Measurements from ENCODE around the gene INPP5B. TPM values are rescaled to one million over a fixed set of nuclear protein-coding genes. Genes with fewer than 3 reads are reported as not detected.

Gene INPP5B
- total RNA-seq, 1 donor from 2014 or later: 9.4 TPM

DNA sequence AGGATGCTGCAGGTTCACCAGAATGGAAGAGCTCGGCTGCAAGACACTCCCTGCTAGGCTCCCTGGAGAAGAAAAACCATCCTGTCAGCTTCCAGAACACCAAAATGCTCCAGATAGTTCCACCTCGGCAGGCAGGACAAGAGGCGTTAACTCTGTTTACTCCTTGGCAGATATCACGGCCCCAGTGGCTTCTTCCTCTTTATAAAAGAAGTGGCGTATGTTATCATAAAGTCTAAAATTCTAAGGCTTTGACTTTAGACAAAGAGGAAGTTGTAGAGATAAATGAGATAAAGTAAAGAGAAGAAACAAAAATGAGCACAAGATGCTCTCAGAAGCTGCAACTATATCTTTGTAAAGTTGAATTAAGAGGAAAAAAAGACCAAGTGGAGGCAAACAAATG, 63.2 kb downstream of the INPP5B start:
- Histone ChIP-seq H3K9ac (ENCODE audit: low read depth in 1 of 3, low read length in 3 of 3) (no peak overlapping the region), H3K27me3 (ENCODE audit: control insufficient read depth in 3 of 3, insufficient read depth in 3 of 3, low read length in 3 of 3) (no peaks in the 10 kb centered on the region), H3K36me3 (ENCODE audit: control insufficient read depth in 3 of 3, insufficient read depth in 3 of 3, low read length in 3 of 3) (peaks cover 60 to 76% (median 72%) of the 10 kb centered on the region in 3 donors), H3K4me3 (ENCODE audit: low read length in 3 of 3) (no peak overlapping the region), H3K4me1 (ENCODE audit: control insufficient read depth in 3 of 3, insufficient read depth in 3 of 3, low read length in 3 of 3) (no peaks in the 10 kb centered on the region), H3K9me3 (ENCODE audit: control insufficient read depth in 3 of 3, low read length in 3 of 3) (no peaks in the 10 kb centered on the region), H3K27ac (ENCODE audit: low read depth, low read length) (no peak overlapping the region)

DNA sequence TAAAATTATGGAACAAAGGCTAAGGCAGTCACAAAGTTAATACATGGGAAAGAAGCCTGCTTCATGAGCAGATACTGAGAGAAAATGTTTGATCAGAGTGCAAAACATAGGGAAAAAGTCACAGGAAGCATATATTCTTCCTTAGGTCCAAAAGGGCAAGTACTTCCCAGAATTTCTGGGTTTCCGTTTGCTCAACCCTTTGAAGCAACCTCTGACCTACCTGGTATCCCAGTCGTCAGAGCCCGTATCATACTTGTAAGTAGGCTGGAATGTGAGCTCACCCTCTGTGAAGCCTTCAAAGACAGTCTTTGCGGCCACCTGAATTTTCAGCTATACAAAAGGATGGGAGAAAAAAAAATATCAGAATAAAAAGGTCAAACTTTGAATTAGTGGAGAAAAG, 67.0 kb downstream of the INPP5B start:
- Histone ChIP-seq H3K9me3 (ENCODE audit: control insufficient read depth in 3 of 3, low read length in 3 of 3) (no peaks in the 10 kb centered on the region), H3K36me3 (ENCODE audit: control insufficient read depth in 3 of 3, insufficient read depth in 3 of 3, low read length in 3 of 3) (peaks cover 48 to 66% (median 63%) of the 10 kb centered on the region in 3 donors)

DNA sequence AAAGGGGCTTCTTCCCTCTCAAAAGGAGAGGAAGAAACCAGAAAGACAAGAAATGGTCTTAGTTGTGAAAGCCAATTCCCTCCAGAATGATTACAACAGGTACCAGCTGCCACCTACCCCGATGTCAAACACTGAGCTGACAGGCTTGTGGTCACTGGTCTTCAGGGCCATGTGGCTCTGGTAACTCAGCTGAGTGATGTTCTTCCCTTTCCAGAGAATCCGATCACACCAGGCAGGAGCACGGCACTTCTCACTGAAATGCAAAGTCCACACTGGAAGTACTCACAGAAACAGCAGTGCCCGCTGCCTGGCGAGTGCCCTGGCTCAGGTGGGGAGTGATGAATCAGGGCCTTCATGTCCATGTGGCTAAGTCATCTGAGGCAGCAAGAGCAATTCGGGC, 68.8 kb downstream of the INPP5B start:
- H3K4me1 ChIP-seq (ENCODE audit: control insufficient read depth in 3 of 3, insufficient read depth in 3 of 3, low read length in 3 of 3): no peaks in the 10 kb centered on the region
- H3K9ac ChIP-seq (ENCODE audit: low read depth in 1 of 3, low read length in 3 of 3): no peak overlapping the region
- H3K27ac ChIP-seq (ENCODE audit: low read depth, low read length): no peak overlapping the region
- H3K36me3 ChIP-seq (ENCODE audit: control insufficient read depth in 3 of 3, insufficient read depth in 3 of 3, low read length in 3 of 3): peaks cover 43 to 71% (median 69%) of the 10 kb centered on the region in 3 donors
- H3K27me3 ChIP-seq (ENCODE audit: control insufficient read depth in 3 of 3, insufficient read depth in 3 of 3, low read length in 3 of 3): no peaks in the 10 kb centered on the region
- no peaks in the 10 kb centered on the region for H3K9me3 ChIP-seq (ENCODE audit: control insufficient read depth in 3 of 3, low read length in 3 of 3)
- no peak overlapping the region for H3K4me3 ChIP-seq (ENCODE audit: low read length in 3 of 3)

More for the DNA sequence above, 67.0 kb downstream of the INPP5B start:
- no peak overlapping the region for H3K4me3 ChIP-seq (ENCODE audit: low read length in 3 of 3)
- no peak overlapping the region for H3K9ac ChIP-seq (ENCODE audit: low read depth in 1 of 3, low read length in 3 of 3)
- H3K27ac ChIP-seq (ENCODE audit: low read depth, low read length): no peak overlapping the region
- no peaks in the 10 kb centered on the region for H3K27me3 ChIP-seq (ENCODE audit: control insufficient read depth in 3 of 3, insufficient read depth in 3 of 3, low read length in 3 of 3)
- no peaks in the 10 kb centered on the region for H3K4me1 ChIP-seq (ENCODE audit: control insufficient read depth in 3 of 3, insufficient read depth in 3 of 3, low read length in 3 of 3)

DNA sequence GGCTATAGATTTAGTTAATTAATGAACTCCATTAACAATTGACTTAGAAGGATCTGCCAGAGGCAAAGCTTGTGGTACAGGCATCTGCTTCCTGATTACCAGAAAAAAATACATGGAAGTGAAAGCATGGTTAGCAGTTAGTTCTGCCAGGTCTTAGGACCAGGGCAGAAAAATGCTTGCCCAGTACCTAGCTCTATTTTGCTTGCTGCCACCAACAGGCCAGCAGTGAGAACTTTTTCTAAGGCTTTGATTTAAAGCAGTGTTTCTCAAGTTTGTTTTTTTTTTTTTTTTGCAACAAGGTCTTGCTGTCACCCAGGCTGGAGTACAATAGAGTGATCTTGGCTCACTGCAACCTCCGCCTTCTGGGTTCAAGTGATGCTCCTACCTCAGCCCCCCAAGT, 71.0 kb downstream of the INPP5B start:
- Histone ChIP-seq H3K4me3 (ENCODE audit: low read length in 3 of 3) (no peak overlapping the region), H3K27me3 (ENCODE audit: control insufficient read depth in 3 of 3, insufficient read depth in 3 of 3, low read length in 3 of 3) (no peaks in the 10 kb centered on the region), H3K27ac (ENCODE audit: low read depth, low read length) (no peak overlapping the region), H3K9me3 (ENCODE audit: control insufficient read depth in 3 of 3, low read length in 3 of 3) (no peaks in the 10 kb centered on the region), H3K36me3 (ENCODE audit: control insufficient read depth in 3 of 3, insufficient read depth in 3 of 3, low read length in 3 of 3) (peaks cover 36 to 62% (median 61%) of the 10 kb centered on the region in 3 donors), H3K9ac (ENCODE audit: low read depth in 1 of 3, low read length in 3 of 3) (no peak overlapping the region), H3K4me1 (ENCODE audit: control insufficient read depth in 3 of 3, insufficient read depth in 3 of 3, low read length in 3 of 3) (no peaks in the 10 kb centered on the region)

DNA sequence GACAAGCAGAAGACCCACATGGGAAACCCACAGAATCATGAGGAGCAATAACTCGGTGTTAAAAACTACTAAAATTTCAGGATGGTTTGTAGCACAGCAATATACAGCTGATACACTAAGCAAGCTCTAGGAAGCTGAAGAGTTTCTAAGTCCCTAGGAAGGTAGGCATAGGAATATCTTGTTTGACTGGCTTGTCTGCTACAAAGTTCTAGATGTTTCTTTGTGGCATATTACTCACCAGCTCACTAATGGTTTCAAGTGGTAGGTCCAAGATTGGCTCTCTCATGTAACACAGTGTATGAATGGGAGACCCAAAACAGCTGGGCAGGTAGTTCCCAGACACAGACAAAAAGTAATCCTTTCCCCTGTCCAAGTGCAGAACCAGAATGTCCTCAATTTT, 74.2 kb downstream of the INPP5B start:
- Histone ChIP-seq H3K9ac (ENCODE audit: low read depth in 1 of 3, low read length in 3 of 3) (no peak overlapping the region), H3K4me3 (ENCODE audit: low read length in 3 of 3) (no peak overlapping the region), H3K27ac (ENCODE audit: low read depth, low read length) (no peak overlapping the region), H3K27me3 (ENCODE audit: control insufficient read depth in 3 of 3, insufficient read depth in 3 of 3, low read length in 3 of 3) (no peaks in the 10 kb centered on the region), H3K4me1 (ENCODE audit: control insufficient read depth in 3 of 3, insufficient read depth in 3 of 3, low read length in 3 of 3) (no peaks in the 10 kb centered on the region), H3K36me3 (ENCODE audit: control insufficient read depth in 3 of 3, insufficient read depth in 3 of 3, low read length in 3 of 3) (peaks cover 31 to 60% (median 59%) of the 10 kb centered on the region in 3 donors), H3K9me3 (ENCODE audit: control insufficient read depth in 3 of 3, low read length in 3 of 3) (no peaks in the 10 kb centered on the region)

DNA sequence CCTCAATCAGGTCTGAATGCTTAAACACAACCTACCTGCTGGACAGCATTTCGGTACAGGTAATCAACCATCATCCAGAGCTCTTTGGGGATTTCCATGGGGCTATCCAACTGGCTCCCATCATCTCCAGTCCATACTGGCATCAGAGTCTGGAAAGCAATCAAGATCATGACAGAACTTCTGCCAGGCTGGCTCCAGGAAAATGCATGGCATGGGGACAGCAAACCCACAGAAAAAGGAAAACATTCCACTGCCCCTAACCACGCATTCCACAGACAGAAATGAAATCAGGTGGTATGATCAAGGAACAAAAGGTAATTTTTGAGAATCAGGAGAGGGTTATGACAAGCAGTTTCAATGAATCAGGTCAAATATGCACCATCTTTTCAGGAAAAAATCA, 78.4 kb downstream of the INPP5B start:
- peaks cover 33 to 69% (median 61%) of the 10 kb centered on the region in 3 donors for H3K36me3 ChIP-seq (ENCODE audit: control insufficient read depth in 3 of 3, insufficient read depth in 3 of 3, low read length in 3 of 3)

DNA sequence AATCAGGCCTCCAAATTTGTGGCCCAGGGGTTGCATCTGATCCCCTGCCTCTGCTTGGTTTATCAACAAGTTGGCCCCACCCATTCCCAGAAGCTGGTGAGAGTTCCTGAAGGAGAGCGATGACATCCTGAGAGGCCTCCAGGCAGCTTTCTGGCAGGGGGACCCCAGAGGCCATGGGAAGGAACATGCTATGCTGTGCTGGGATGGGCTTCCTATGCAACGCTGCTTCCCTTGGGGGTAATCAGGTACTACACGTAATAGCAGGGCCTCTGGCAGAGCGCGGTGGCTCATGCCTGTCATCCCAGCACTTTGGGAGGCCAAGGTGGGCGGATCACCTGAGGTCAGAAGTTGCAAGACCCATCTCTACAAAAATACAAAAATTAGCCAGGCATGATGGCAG, 79.1 kb downstream of the INPP5B start:
- no peak overlapping the region for H3K27ac ChIP-seq (ENCODE audit: low read depth, low read length)
- H3K4me1 ChIP-seq (ENCODE audit: control insufficient read depth in 3 of 3, insufficient read depth in 3 of 3, low read length in 3 of 3): no peaks in the 10 kb centered on the region
- H3K9ac ChIP-seq (ENCODE audit: low read depth in 1 of 3, low read length in 3 of 3): no peak overlapping the region
- no peaks in the 10 kb centered on the region for H3K27me3 ChIP-seq (ENCODE audit: control insufficient read depth in 3 of 3, insufficient read depth in 3 of 3, low read length in 3 of 3)
- H3K36me3 ChIP-seq (ENCODE audit: control insufficient read depth in 3 of 3, insufficient read depth in 3 of 3, low read length in 3 of 3): peaks cover 29 to 64% (median 54%) of the 10 kb centered on the region in 3 donors
- H3K4me3 ChIP-seq (ENCODE audit: low read length in 3 of 3): no peak overlapping the region
- H3K9me3 ChIP-seq (ENCODE audit: control insufficient read depth in 3 of 3, low read length in 3 of 3): no peaks in the 10 kb centered on the region

More for the DNA sequence above, 78.4 kb downstream of the INPP5B start:
- H3K9me3 ChIP-seq (ENCODE audit: control insufficient read depth in 3 of 3, low read length in 3 of 3): no peaks in the 10 kb centered on the region
- H3K4me1 ChIP-seq (ENCODE audit: control insufficient read depth in 3 of 3, insufficient read depth in 3 of 3, low read length in 3 of 3): no peaks in the 10 kb centered on the region
- no peaks in the 10 kb centered on the region for H3K27me3 ChIP-seq (ENCODE audit: control insufficient read depth in 3 of 3, insufficient read depth in 3 of 3, low read length in 3 of 3)
- H3K27ac ChIP-seq (ENCODE audit: low read depth, low read length): no peak overlapping the region
- H3K4me3 ChIP-seq (ENCODE audit: low read length in 3 of 3): no peak overlapping the region
- H3K9ac ChIP-seq (ENCODE audit: low read depth in 1 of 3, low read length in 3 of 3): no peak overlapping the region

DNA sequence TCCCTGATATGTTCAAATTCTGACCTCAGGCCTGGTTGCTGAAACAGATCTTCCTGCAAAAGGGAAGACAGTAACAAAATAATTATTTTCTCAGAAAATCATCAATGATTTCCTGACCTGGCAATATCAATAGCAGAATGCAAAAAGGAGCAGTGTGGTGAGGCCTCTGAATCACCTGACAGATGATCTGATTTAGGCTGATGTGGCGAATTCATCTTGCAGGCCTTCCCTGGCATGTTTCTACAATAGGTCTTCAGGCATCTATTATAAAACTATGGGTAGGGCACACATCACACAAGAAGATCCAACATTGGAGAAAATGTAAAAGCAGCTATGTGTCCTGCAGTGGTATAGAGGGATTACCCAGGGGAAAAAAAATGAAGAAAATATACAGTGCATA, 80.4 kb downstream of the INPP5B start:
- Histone ChIP-seq H3K36me3 (ENCODE audit: control insufficient read depth in 3 of 3, insufficient read depth in 3 of 3, low read length in 3 of 3) (peaks cover 28 to 66% (median 48%) of the 10 kb centered on the region in 3 donors), H3K9ac (ENCODE audit: low read depth in 1 of 3, low read length in 3 of 3) (no peak overlapping the region), H3K9me3 (ENCODE audit: control insufficient read depth in 3 of 3, low read length in 3 of 3) (no peaks in the 10 kb centered on the region), H3K4me1 (ENCODE audit: control insufficient read depth in 3 of 3, insufficient read depth in 3 of 3, low read length in 3 of 3) (no peaks in the 10 kb centered on the region), H3K27ac (ENCODE audit: low read depth, low read length) (no peak overlapping the region), H3K27me3 (ENCODE audit: control insufficient read depth in 3 of 3, insufficient read depth in 3 of 3, low read length in 3 of 3) (no peaks in the 10 kb centered on the region), H3K4me3 (ENCODE audit: low read length in 3 of 3) (no peak overlapping the region)

DNA sequence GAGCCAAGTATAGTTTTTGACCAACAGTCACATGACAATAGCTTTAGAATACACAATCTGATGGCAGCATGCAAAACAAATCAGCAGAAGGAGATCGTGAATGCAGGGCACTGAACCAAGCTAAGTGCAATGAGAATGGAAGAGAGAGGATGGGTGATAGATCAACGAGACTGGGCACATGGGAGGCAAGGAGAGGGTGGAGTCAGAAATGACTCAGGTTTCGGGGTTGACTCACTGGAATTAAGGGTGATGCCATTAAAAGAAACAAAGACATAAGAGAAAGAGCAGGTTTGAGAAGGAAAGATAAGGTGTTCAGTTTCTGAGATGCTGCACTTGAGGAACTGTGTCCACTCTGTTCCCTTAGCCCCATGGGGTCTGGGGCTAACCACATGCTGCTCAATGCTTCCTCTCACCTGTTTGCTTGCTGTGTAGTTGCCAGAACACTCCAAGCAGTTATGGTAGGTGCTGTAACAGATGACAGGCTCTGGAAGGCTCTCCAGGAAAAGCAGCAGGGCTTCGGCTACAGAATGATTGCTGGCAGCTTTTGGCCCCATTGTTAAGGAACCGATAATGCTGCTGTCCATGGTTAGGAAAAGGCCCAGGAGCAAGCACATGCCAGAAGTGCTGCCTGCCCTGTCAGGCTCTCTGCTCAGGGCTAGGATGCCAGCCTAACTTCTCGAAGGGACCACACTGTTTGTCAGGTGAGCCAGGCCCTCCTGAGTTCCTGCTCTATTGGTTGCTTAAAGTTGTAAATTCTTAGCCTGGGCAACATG, 81.3 kb downstream of the INPP5B start:
- Histone ChIP-seq H3K9ac (ENCODE audit: low read depth in 1 of 3, low read length in 3 of 3) (no peak overlapping the region), H3K4me3 (ENCODE audit: low read length in 3 of 3) (no peak overlapping the region), H3K27ac (ENCODE audit: low read depth, low read length) (no peak overlapping the region), H3K36me3 (ENCODE audit: control insufficient read depth in 3 of 3, insufficient read depth in 3 of 3, low read length in 3 of 3) (peaks cover 31 to 69% (median 49%) of the 10 kb centered on the region in 3 donors), H3K27me3 (ENCODE audit: control insufficient read depth in 3 of 3, insufficient read depth in 3 of 3, low read length in 3 of 3) (no peaks in the 10 kb centered on the region), H3K4me1 (ENCODE audit: control insufficient read depth in 3 of 3, insufficient read depth in 3 of 3, low read length in 3 of 3) (peaks cover 0 to under 1% (median under 1%) of the 10 kb centered on the region in 3 donors), H3K9me3 (ENCODE audit: control insufficient read depth in 3 of 3, low read length in 3 of 3) (no peaks in the 10 kb centered on the region)

DNA sequence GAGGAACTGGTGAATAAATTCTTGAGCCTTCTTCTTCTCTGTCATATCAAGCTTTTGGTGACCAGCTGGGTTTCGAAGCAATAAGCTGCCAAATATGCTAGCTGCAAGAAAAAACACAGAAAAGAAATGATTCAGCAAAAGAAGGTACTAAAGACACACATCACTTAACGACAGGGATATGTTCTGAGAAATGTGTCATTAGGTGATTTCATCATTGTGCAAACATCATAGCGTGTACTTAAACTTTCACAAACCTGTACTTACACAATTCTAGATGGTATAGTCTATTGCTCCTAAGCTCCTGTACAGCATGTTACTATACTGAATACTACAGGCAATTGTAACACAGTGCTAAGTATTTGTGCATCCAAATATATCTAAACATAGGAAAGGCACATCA, 84.5 kb downstream of the INPP5B start:
- Histone ChIP-seq H3K27ac (ENCODE audit: low read depth, low read length) (no peak overlapping the region), H3K4me1 (ENCODE audit: control insufficient read depth in 3 of 3, insufficient read depth in 3 of 3, low read length in 3 of 3) (peaks cover 16 to 28% (median 17%) of the 10 kb centered on the region in 3 donors), H3K9me3 (ENCODE audit: control insufficient read depth in 3 of 3, low read length in 3 of 3) (no peaks in the 10 kb centered on the region), H3K27me3 (ENCODE audit: control insufficient read depth in 3 of 3, insufficient read depth in 3 of 3, low read length in 3 of 3) (no peaks in the 10 kb centered on the region), H3K9ac (ENCODE audit: low read depth in 1 of 3, low read length in 3 of 3) (no peak overlapping the region), H3K4me3 (ENCODE audit: low read length in 3 of 3) (no peak overlapping the region), H3K36me3 (ENCODE audit: control insufficient read depth in 3 of 3, insufficient read depth in 3 of 3, low read length in 3 of 3) (peaks cover 25 to 54% (median 34%) of the 10 kb centered on the region in 3 donors)

All from skeletal muscle tissue (tissue), 4 donors.